NB4 (cell line): ENCODE results near the gene MBD5.

Experiments
- POLR2A ChIP-seq: IDR thresholded peaks from 2 replicates; pipeline ENCODE4 v1.6.1; 2011; ENCODE audit warnings: mild to moderate bottlenecking; ENCODE audit not compliant: insufficient read length; ENCODE audit errors: extremely low read depth
- TF ChIP-seq, protein P1 (sequence below): IDR thresholded peaks from one replicate; pipeline ENCODE4 v1.5.1; 2012; ENCODE audit warnings: low read depth, low read length

DNA sequence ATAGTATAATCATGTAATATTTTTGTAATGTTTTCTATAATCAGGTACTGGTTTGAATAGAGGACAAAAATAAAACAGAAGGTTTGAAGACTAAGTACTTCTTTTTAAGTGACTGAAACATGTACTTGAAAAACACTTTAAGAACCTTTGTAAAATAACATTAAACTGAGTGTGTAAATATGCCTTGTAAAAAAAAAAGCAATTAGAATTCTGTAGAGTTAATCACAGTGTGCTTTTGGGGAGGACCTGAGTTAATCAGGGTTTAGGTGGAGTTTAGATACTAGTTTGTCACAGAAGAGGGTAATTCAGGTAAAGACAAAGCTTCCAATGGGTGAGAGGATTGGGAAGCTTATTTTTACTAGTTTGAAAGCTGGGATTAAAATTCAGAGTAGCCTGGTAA is 10.3 kb downstream of the MBD5 start:
- TF ChIP-seq, protein P1, sequence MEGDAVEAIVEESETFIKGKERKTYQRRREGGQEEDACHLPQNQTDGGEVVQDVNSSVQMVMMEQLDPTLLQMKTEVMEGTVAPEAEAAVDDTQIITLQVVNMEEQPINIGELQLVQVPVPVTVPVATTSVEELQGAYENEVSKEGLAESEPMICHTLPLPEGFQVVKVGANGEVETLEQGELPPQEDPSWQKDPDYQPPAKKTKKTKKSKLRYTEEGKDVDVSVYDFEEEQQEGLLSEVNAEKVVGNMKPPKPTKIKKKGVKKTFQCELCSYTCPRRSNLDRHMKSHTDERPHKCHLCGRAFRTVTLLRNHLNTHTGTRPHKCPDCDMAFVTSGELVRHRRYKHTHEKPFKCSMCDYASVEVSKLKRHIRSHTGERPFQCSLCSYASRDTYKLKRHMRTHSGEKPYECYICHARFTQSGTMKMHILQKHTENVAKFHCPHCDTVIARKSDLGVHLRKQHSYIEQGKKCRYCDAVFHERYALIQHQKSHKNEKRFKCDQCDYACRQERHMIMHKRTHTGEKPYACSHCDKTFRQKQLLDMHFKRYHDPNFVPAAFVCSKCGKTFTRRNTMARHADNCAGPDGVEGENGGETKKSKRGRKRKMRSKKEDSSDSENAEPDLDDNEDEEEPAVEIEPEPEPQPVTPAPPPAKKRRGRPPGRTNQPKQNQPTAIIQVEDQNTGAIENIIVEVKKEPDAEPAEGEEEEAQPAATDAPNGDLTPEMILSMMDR = no peak
- no peak for TF ChIP-seq POLR2A
